HG03520 (cell line): ENCODE results near the gene ZNF12.

Experiments
- ATAC-seq: cut with Tn5 transposase; IDR thresholded peaks from one replicate; pipeline ENCODE4 v1.9.1; 2021; ENCODE audit warnings: mild to moderate bottlenecking, moderate library complexity; ENCODE audit not compliant: unreplicated experiment

The ZNF12 gene

DNA sequence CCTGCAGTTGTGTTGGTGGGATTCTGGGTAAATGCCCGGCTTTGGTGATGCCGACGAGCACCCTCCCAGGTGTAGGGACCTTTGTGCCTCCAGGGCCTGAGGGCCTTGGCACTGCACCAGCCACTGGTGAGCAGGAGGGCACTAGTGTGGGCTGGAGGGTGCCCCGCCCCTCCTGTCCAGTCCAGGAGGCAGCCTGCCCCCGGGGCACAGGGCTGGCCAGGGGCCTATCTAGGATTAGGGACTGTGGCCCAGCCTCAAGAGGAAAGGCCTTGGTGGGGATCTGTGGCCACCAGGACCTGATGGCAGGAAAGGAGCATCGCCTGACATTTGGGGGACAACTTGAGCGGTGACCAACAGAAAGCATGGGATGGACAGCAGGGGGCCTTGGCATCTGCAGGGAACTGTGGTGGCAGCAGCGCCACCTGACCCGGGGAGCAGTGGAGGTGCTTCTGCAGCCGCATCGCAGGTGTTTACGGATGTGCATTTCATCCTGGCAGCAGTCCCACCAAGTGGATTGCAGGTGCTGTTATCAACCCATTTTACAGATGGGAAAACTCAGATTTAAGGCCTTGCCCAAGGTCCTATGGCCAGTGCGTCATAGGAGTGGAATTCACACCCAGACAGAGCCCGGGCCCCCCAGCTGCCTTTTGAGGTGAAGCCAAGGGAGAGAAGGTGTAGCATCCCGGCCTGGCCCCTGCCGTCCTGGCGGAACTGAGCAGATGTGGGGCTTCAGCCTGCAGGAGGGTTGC is 58.5 kb downstream of the ZNF12 start:
- ATAC-seq, result no peak

DNA sequence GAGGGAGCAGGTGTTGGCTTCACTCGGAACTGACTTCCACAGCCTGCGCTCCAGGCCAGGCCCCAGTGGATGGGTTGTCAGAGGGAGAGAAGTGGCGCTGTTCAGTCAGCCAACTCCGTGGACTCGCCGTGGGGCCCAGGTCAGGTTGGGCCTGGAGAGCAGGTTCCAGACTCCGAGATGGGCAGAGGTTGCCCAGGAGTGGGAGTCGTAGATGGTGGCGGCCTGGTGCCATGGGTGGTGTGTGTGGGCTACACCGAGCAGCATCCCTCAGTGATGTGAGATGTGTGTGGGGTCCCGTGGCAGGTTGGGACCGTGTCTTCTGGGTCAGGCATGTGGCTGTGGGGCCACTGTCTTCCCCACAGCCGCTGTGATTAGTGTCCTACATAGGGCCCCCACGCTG is 59.2 kb downstream of the ZNF12 start:
- no peak for ATAC-seq

DNA sequence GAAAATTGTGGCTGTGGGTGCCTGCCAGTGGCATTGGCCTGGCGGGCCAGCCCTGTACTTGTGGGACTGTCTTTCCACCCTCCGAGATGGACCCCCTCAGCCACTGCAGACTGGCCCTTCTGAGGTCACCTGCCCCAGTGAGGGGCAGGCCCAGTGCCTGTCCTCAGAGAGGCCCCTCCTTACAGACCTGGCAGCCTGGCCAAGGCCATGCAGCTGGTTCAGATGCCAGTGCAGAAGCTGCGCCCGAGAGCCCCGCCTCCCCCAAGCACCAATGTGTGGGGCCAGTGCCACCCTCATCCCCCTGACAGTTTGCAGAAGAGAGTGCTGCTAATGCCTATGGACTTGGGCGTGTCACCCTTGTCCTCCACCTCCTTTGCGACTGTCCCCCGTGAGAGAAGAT is 59.7 kb downstream of the ZNF12 start:
- ATAC-seq, result no peak

DNA sequence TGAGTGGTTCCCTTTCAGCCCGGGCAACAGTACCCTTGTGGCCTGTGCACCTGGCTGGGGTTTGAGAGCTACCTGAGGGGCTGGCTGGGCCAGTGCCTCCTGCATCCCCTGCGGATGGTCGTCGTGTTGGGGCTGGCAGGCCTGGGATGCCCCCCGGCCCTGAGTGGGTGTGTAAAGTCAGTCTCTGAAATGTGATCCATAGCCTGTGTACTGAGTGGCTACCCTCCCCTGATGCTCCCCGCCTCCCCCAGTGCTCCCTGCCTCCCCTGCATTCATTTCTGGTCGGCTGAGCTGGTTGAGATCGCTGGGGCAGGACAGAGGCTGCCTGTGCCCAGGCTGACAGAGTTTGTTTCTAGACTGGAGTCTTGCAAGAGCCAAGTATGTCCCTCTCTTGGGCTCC is 60.3 kb downstream of the ZNF12 start:
- no peak for ATAC-seq

DNA sequence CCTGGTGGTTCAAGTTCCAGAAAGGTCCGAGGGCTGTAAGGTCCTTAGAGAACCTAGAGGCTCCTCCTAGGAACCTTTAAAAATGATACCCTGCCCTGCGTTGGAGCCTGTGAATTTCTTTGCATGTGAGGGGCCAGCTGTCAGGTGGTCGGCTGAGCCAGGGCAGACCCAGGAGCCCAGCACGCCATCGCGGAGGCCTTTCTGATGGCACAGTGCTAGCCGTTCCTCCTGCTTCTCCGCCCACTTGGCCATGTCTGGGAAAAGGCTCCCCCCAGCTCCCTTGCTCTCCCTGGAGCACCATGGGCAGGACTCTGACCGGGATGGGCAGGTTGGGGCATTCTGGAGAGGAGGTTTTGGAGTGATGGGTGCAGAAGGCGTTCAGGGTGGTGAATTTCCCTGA is 62.0 kb downstream of the ZNF12 start:
- ATAC-seq, result no peak

DNA sequence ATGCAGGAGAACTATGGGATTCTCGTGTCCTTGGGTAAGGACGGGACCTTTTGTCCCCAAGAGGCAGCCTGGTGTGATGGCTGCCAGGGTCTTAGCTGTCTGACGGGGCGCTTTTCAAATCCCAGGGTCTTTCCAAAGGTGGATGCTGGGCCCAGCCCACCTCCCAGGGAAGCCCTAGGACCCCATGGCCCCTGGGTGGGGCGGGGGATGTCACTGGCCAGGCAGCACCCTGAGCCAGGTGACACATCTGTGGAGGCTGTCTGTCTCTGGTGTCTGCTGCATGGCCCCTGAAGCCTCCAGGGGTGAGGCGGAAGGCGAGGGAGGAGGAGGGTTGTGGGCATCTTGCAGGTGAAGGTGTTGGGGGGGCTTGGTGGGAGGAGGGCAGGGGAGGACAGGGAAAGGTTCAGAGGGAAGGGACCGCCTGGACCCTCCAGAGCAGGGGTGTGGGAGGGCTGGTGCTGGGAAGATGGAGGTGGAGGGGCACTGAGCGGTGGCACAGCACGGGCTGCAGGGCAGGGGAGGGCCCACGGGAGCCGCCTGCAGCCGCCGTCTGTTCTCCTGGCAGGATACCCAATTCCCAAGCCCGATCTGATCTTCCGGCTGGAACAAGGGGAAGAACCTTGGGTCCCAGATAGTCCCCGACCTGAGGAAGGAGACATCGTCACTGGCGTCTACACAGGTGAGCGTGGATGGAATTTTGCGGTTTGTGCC is 62.7 kb downstream of the ZNF12 start:
- no peak for ATAC-seq

DNA sequence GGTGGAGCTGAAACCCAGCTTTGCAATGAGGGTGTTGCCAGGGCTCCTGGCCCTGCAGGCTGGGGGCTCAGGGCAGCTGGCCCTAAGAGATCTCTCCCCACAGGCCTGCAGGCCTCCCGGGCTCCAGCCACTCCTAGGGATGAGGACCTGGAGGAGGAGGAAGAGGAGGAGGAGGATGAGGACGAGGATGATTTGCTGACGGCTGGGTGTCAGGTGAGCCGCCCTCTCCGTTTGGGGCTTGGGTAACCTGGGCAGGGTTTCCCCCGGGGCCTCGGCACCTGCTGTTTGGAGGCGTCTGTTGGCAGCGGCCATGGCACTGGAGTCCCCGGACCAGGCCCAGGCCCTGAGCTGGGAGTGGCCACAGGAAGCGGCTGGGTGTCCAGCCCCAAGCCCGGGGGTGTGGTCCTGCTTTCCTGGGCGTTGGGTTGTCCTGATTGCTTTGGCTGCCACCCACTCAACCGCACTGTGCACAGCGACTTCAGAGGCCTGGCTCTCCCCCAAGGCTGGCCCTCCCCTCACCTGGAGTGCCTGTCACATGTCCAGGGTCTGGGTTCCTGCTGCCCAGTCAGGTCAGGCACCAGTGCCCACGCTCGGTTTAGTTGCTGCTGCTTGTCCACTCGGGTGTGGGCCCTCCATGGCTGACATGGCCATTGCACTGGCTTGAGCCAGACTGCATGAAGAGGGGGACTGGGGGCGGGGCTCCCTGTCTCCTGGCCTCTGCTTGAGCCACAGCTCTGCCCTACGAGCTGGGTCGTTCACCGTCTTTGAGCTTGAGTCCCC is 63.7 kb downstream of the ZNF12 start:
- ATAC-seq, result no peak

DNA sequence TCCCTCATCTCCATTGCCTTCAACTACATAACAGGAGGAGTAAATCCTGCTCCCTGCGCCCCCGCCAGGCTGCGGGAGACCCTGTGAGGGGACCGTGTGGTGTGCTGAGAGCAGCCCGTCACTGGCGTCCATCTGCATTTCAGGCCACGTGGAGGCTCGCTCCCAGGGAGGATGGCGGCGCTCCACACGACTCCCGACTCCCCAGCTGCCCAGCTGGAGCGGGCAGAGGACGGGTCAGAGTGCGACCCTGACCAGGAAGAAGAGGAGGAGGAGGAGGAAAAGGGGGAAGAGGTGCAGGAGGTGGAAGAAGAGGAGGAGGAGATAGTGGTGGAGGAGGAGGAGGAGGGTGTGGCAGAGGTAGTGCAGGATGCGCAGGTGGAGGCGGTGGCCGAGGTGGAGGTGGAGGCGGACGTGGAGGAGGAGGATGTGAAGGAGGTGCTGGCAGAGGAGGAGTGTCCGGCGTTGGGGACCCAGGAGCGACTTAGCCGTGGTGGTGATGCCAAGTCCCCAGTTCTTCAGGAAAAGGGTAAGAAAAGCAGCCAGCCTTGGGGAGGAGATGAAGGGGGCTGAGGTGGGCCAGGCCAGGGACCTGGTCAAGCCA is 64.4 kb downstream of the ZNF12 start:
- no peak for ATAC-seq

DNA sequence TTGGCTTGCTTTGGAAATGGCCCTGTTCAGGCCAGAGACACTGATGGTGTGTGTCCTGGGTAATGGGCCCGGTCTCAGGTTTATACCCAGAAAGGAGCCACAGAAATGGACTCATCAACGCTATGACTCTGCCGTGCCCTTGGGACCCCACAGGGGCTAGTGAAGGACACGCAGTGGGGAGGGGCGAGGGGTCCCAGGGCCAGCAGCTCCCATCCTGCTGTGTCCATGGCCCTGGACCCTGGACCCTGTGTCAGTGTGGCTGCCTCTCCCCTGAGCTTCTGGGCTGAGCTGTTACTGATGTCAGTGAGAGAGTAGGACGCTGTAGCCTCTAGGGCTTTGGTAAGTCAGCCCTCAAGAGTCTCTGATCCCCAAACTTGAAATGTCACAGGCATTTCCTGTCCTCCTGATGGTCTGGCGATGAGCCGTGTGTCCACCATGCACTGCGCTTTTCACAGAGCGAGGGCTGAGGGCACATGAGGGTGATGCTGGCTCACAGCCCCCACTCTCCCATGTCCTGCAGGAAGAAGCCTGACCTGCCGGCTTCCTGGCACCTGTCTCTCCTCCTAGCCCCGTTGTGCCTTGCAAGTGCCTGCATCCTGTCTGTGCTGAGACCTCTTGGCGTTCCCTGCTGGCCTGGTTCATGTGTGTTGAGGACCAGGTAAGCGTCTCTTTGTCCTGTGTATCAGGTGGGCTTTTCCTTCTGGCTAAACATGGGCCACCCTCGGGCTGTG is 65.3 kb downstream of the ZNF12 start:
- no peak for ATAC-seq

DNA sequence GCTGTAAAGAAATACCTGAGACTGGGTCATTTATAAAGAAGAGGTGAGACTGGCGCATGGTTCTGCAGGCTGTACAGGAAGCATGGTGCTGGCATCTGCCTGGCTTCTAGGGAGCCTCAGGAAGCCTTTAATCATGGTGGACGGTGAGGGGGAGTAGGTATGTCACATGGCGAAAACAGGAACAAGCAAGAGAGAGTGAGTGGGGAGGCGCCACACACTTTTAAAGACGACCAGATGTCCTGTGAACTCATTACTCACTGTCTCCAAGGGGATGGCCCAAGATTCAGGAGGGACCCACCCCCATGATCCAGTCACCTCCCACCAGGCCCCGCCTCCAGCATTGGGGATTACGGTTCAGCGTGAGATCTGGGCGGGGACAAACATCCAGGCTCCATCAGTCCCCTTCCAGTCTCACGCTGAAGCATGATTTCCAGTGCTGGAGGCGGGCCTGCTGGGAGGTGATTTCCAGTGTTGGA is 66.5 kb downstream of the ZNF12 start:
- ATAC-seq, result no peak

DNA sequence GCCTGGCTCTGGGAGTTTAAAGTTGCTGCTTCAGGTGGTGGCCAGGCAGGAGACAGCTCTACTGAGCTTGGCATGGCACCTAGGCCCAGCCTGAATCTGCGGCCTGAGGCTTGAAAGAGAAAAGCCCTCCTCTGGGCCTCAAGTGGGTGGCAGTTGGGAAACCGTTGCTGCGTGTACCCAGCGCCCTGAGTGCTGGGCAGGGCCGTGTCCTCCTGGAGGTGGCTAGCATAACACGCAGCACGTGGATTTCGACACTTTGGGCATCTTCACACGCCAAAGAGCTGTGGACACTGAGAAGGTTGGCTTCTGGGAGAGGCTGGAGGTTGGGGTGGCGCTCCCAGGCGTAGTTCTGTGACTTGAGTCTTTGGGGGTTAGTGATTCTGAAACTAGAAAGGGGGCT is 67.1 kb downstream of the ZNF12 start:
- no peak for ATAC-seq

DNA sequence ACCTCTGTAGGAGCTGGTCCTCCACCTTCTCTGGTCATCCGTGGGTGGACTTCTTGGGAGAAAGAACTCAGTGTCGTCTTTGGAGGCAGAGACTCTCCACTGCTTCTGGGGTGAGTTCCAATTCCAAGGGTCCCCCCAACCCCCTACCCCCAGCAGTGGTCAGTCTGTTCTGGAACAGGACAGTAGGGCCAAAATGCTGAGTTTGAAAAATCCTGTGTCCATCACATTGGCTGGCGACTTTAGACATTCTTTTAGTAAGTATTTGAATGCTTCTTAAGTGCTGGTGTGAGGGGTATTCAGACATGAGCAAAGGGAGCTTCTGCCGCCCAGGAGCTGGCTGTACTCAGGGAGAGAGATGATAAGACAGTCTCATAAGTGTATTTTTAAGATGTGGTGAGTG is 67.7 kb downstream of the ZNF12 start:
- ATAC-seq, result no peak
